Prostate gland (tissue), 2 donors: ENCODE data around the gene KSR2.

Source experiments
- CTCF ChIP-seq, 4 experiments: fragments of 200-600 bp in 2 of 4; fragments of 450-650 bp in 2 of 4; sonication (generic) in 2 of 4; IDR thresholded peaks; 1 replicate in 3 of 4; 2 replicates in 1 of 4; pipeline ENCODE4 v1.5.1; 2016 to 2019; ENCODE audit warnings: antibody characterized with exemption in 4 of 4, mild to moderate bottlenecking in 2 of 4, moderate library complexity in 2 of 4
- POLR2A ChIP-seq: fragments of 450-650 bp; IDR thresholded peaks from one replicate; pipeline ENCODE4 v1.6.1; 2016; ENCODE audit warnings: antibody characterized with exemption, mild to moderate bottlenecking

- TF ChIP-seq CTCF (IDR thresholded peaks at IDR 0.05) (no peak), POLR2A (no peak)
These were observed 49.1 kb upstream of the KSR2 start for GRCh38 chr12:118017926-118018325.
